ENCODE results near the gene SAC3D1. TPM values are rescaled to one million over a fixed set of nuclear protein-coding genes. Genes with fewer than 3 reads are reported as not detected.

Gene SAC3D1
- total and polyA plus RNA-seq, 9 of the 15 experiments (the other 6 are each of a cell fraction or from before 2014, with no cell fraction given) = 0.20 to 35.2 (median 5.8) TPM

DNA sequence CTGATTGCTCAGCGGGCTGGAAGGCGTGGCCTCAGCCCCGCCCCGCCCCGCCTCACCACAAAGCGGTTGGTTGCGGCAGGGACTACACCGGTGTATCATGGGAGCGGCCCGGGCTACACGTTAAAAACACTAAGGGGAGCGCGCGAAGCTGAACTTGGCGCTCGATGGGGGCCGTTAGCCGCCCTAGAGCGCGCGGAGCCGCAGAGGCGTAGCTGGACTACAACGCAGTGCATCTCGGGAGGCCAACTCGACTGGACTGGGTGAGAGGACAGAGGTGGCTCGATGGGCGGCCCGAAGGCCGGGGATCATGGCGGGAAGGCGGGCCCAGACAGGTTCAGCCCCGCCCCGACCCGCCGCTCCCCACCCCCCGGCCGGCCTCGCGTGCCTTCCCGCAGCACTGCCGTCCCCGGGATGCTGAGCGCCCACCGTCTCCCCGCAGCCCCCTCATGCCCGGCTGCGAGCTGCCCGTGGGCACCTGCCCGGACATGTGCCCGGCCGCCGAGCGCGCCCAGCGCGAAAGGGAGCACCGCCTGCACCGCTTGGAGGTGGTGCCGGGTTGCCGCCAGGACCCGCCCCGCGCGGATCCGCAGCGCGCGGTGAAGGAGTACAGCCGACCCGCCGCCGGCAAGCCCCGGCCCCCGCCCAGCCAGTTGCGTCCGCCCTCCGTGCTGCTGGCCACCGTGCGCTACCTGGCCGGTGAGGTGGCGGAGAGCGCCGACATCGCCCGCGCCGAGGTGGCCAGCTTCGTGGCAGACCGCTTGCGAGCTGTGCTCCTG lies at the start of gene SAC3D1 (continued):
- TF ChIP-seq, protein P1, sequence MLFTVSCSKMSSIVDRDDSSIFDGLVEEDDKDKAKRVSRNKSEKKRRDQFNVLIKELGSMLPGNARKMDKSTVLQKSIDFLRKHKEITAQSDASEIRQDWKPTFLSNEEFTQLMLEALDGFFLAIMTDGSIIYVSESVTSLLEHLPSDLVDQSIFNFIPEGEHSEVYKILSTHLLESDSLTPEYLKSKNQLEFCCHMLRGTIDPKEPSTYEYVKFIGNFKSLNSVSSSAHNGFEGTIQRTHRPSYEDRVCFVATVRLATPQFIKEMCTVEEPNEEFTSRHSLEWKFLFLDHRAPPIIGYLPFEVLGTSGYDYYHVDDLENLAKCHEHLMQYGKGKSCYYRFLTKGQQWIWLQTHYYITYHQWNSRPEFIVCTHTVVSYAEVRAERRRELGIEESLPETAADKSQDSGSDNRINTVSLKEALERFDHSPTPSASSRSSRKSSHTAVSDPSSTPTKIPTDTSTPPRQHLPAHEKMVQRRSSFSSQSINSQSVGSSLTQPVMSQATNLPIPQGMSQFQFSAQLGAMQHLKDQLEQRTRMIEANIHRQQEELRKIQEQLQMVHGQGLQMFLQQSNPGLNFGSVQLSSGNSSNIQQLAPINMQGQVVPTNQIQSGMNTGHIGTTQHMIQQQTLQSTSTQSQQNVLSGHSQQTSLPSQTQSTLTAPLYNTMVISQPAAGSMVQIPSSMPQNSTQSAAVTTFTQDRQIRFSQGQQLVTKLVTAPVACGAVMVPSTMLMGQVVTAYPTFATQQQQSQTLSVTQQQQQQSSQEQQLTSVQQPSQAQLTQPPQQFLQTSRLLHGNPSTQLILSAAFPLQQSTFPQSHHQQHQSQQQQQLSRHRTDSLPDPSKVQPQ (CRISPR knock-in tag; IDR thresholded peaks at IDR 0.05; ENCODE audit: borderline replicate concordance) = no peak
- TF ChIP-seq SRF (CRISPR knock-in tag; IDR thresholded peaks at IDR 0.05) = no peak
- TF ChIP-seq ZNF764 (CRISPR knock-in tag; IDR thresholded peaks at IDR 0.05; ENCODE audit: low read depth) = no peak
- TF ChIP-seq CEBPB (tag; IDR thresholded peaks at IDR 0.05) = no peak
- TF ChIP-seq ESRRB (CRISPR knock-in tag; IDR thresholded peaks at IDR 0.05; ENCODE audit: borderline replicate concordance) = no peak
- TF ChIP-seq BRF1 (IDR thresholded peaks at IDR 0.05; ENCODE audit: borderline replicate concordance, extremely low read depth, insufficient read length) = no peak
- no peak for TF ChIP-seq FOSL1 (tag; conservative IDR thresholded peaks at IDR 0.05)
- TF ChIP-seq POLR2H (tag; IDR thresholded peaks at IDR 0.05; ENCODE audit: low read depth) = peak; percentile 79
- TF ChIP-seq RBM14 (IDR thresholded peaks at IDR 0.05; ENCODE audit: borderline replicate concordance, insufficient read depth, low read depth, low read length) = no peak
- no peak for TF ChIP-seq PCBP2 (IDR thresholded peaks at IDR 0.05; ENCODE audit: low read depth, low read length, poor library complexity, severe bottlenecking)
- peak; percentile 42; the same call in 1 of the 2 replicates for TF ChIP-seq ZSCAN29 (IDR thresholded peaks at IDR 0.05)
- no peak for TF ChIP-seq HDAC8 (tag; IDR thresholded peaks at IDR 0.05)
- 0 out of 2 replicates have a peak, but pooled peaks have one; percentile 28 for TF ChIP-seq GABPA (tag; conservative IDR thresholded peaks at IDR 0.05; ENCODE audit: low read depth)
- TF ChIP-seq SMARCA4 (IDR thresholded peaks at IDR 0.05) = no peak; the same call in 1 of the 2 replicates
- peak; percentile 35 for TF ChIP-seq RNF2 (IDR thresholded peaks at IDR 0.05)
- no peak for TF ChIP-seq DMBX1 (CRISPR knock-in tag; IDR thresholded peaks at IDR 0.05; ENCODE audit: borderline replicate concordance)
- TF ChIP-seq, protein P2, sequence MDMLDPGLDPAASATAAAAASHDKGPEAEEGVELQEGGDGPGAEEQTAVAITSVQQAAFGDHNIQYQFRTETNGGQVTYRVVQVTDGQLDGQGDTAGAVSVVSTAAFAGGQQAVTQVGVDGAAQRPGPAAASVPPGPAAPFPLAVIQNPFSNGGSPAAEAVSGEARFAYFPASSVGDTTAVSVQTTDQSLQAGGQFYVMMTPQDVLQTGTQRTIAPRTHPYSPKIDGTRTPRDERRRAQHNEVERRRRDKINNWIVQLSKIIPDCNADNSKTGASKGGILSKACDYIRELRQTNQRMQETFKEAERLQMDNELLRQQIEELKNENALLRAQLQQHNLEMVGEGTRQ (CRISPR knock-in tag; IDR thresholded peaks at IDR 0.05) = no peak
- no peak for TF ChIP-seq EWSR1 (IDR thresholded peaks at IDR 0.05; ENCODE audit: borderline replicate concordance, low read depth, partially characterized antibody)
